HCT116 (cell line): ENCODE data around the gene WDR26. TPM values are rescaled to one million over a fixed set of nuclear protein-coding genes. Genes with fewer than 3 reads are reported as not detected.

Source experiments
- ATAC-seq: fragments of 200-7000 bp; cut with Tn5 transposase; 2 replicates; pipeline ENCODE4 v1.9.1; 2020; ENCODE audit warnings: mild to moderate bottlenecking, moderate library complexity
- BruUV-seq: library from RNA; stranded (reverse); fragments of 400-500 nt; replicated peaks from 2 replicates; lab custom pipeline; 2021; lab: Mats Ljungman, UMichigan
- CTCF ChIA-PET: fragments of 300-600 bp; sonication (Branson Sonifier 250); formaldehyde crosslinking; loops from one replicate; lab custom pipeline; 2021; ENCODE audit warnings: antibody characterized with exemption; lab: Charles Lee
- POLR2A ChIA-PET: fragments of 300-600, 350-600 bp; sonication (Branson Sonifier 250); formaldehyde crosslinking; loops from one replicate; lab custom pipeline; 2021; ENCODE audit warnings: antibody characterized with exemption; lab: Charles Lee
- RAD21 ChIA-PET, 2 experiments: fragments of 300-600 bp; sonication (Branson Sonifier 250); formaldehyde crosslinking; loops; one replicate each; lab custom pipeline; 2023; ENCODE audit warnings: low total read pairs in 2 of 2; ENCODE audit not compliant: uncharacterized antibody in 2 of 2, unreplicated experiment in 2 of 2, low non-redundant PET in 1 of 2; lab: Charles Lee
- DNase-seq: peaks from one replicate; pipeline ENCODE4 v3.0.0-alpha.2; 2010; ENCODE audit warnings: low read depth, low spot score
- H2AFZ ChIP-seq: fragments of 200-600 bp; shearing (Covaris generic), sonication (generic); 2 replicates; pipeline ENCODE4 v1.6.1; 2017; ENCODE audit warnings: low read depth, mixed run types, mixed read lengths, antibody characterized with exemption, low read length; ENCODE audit not compliant: poor library complexity, severe bottlenecking
- H3K27ac ChIP-seq: 2 replicates; pipeline ENCODE4 v1.5.1; 2012; ENCODE audit warnings: low read depth, low read length
- H3K27me3 ChIP-seq: fragments of 200-600 bp; sonication (generic); 2 replicates; pipeline ENCODE4 v1.6.1; 2016; ENCODE audit warnings: mixed run types, low read length, mixed read lengths; ENCODE audit not compliant: insufficient read depth
- H3K36me3 ChIP-seq, 2 experiments: fragments of 200-500 bp in 1 of 2; fragments of 200-600 bp in 1 of 2; sonication (Bioruptor generic) in 1 of 2; sonication (generic) in 1 of 2; 2 replicates each; pipeline versions ENCODE4 v1.5.1 to v1.6.1; 2014 to 2016; ENCODE audit warnings: low read length in 2 of 2, inconsistent platforms in 1 of 2, mixed read lengths in 1 of 2, mixed run types in 1 of 2; ENCODE audit not compliant: insufficient read depth in 2 of 2, control insufficient read depth in 1 of 2
- H3K4me1 ChIP-seq, 2 experiments: fragments of 200-600 bp in 1 of 2; sonication (generic) in 1 of 2; 2 replicates each; pipeline versions ENCODE4 v1.5.1 to v1.6.1; 2012 to 2017; ENCODE audit warnings: low read length in 2 of 2, inconsistent platforms in 1 of 2, mild to moderate bottlenecking in 1 of 2, mixed read lengths in 1 of 2, mixed run types in 1 of 2, moderate library complexity in 1 of 2; ENCODE audit not compliant: insufficient read depth in 2 of 2, control insufficient read depth in 1 of 2
- H3K4me2 ChIP-seq: fragments of 200-600 bp; sonication (generic); 2 replicates; pipeline ENCODE4 v1.6.1; 2017; ENCODE audit warnings: mixed run types, low read length, mixed read lengths
- H3K4me3 ChIP-seq, 2 experiments: fragments of 200-600 bp in 1 of 2; sonication (generic) in 1 of 2; replicated peaks in 1 of 2; 2 replicates each; pipeline ENCODE4 v1.5.1; 2011 to 2016; ENCODE audit warnings: low read length in 2 of 2, control low read depth in 1 of 2, low read depth in 1 of 2, mild to moderate bottlenecking in 1 of 2, mixed read lengths in 1 of 2, mixed run types in 1 of 2
- H3K79me2 ChIP-seq: fragments of 200-600 bp; sonication (generic); 2 replicates; pipeline ENCODE4 v1.6.1; 2017; ENCODE audit warnings: mild to moderate bottlenecking, mixed run types, low read length, moderate library complexity, mixed read lengths; ENCODE audit not compliant: insufficient read depth
- H3K9ac ChIP-seq: fragments of 200-600 bp; sonication (generic); 2 replicates; pipeline ENCODE4 v1.6.1; 2016; ENCODE audit warnings: low read length, mixed read lengths
- H3K9me2 ChIP-seq: fragments of 200-600 bp; sonication (generic), shearing (Covaris generic); 2 replicates; pipeline ENCODE4 v1.6.1; 2017; ENCODE audit warnings: mixed run types, mild to moderate bottlenecking, moderate library complexity; ENCODE audit not compliant: insufficient read depth
- H3K9me3 ChIP-seq, 2 experiments: fragments of 200-500 bp in 1 of 2; fragments of 200-600 bp in 1 of 2; sonication (Bioruptor generic) in 1 of 2; sonication (generic) in 1 of 2; 2 replicates each; pipeline ENCODE4 v1.6.1; 2014 to 2017; ENCODE audit warnings: low read length in 2 of 2, mixed read lengths in 2 of 2, inconsistent platforms in 1 of 2, low read depth in 1 of 2, mild to moderate bottlenecking in 1 of 2, mixed run types in 1 of 2, moderate library complexity in 1 of 2; ENCODE audit not compliant: control insufficient read depth in 1 of 2, insufficient read depth in 1 of 2
- H4K20me1 ChIP-seq: fragments of 200-600 bp; sonication (generic), shearing (Covaris generic); 2 replicates; pipeline ENCODE4 v1.6.1; 2017; ENCODE audit warnings: mixed run types, mild to moderate bottlenecking, moderate library complexity; ENCODE audit not compliant: insufficient read depth
- ATF3 ChIP-seq: IDR thresholded peaks from 2 replicates; pipeline ENCODE4 v1.6.1; 2012
- CBX3 ChIP-seq: IDR thresholded peaks from 2 replicates; pipeline ENCODE4 v1.6.1; 2012; ENCODE audit warnings: low read depth
- CEBPB ChIP-seq: IDR thresholded peaks from 2 replicates; pipeline ENCODE4 v1.6.1; 2012; ENCODE audit warnings: low read depth
- CTCF ChIP-seq, 3 experiments: fragments of 200-600 bp in 1 of 3; sonication (generic) in 1 of 3; IDR thresholded peaks in 2 of 3; conservative IDR thresholded peaks in 1 of 3; 2 replicates each; pipeline ENCODE4 v1.5.1; 2012 to 2017; ENCODE audit warnings: low read depth in 2 of 3, low read length in 2 of 3, antibody characterized with exemption in 1 of 3, borderline replicate concordance in 1 of 3, control low read depth in 1 of 3, mild to moderate bottlenecking in 1 of 3, mixed read lengths in 1 of 3, mixed run types in 1 of 3, moderate library complexity in 1 of 3; ENCODE audit not compliant: insufficient read depth in 1 of 3
- EGR1 ChIP-seq: IDR thresholded peaks from 2 replicates; pipeline ENCODE4 v1.6.1; 2012; ENCODE audit warnings: low read depth
- ELF1 ChIP-seq: IDR thresholded peaks from 2 replicates; pipeline ENCODE4 v1.6.1; 2012; ENCODE audit warnings: low read depth, borderline replicate concordance
- EZH2 ChIP-seq: fragments of 200-600 bp; sonication (generic); IDR thresholded peaks from 2 replicates; pipeline ENCODE4 v1.6.1; 2017; ENCODE audit warnings: antibody characterized with exemption, mixed run types
- EZH2phosphoT487 ChIP-seq: fragments of 200-600 bp; IDR thresholded peaks from 2 replicates; pipeline ENCODE4 v1.6.1; 2018; ENCODE audit warnings: antibody characterized with exemption, borderline replicate concordance
- FOSL1 ChIP-seq: IDR thresholded peaks from 2 replicates; pipeline ENCODE4 v1.6.1; 2012; ENCODE audit warnings: low read depth
- JUND ChIP-seq: IDR thresholded peaks from 2 replicates; pipeline ENCODE4 v1.6.1; 2012
- MAX ChIP-seq: IDR thresholded peaks from 2 replicates; pipeline ENCODE4 v1.6.1; 2012
- POLR2A ChIP-seq: IDR thresholded peaks from 2 replicates; pipeline ENCODE4 v1.7.0; 2011; ENCODE audit warnings: borderline replicate concordance; ENCODE audit not compliant: insufficient read depth, insufficient read length; ENCODE audit errors: extremely low read depth
- POLR2AphosphoS5 ChIP-seq: IDR thresholded peaks from 2 replicates; pipeline ENCODE4 v1.6.1; 2011; ENCODE audit warnings: mild to moderate bottlenecking, low read depth, low read length, moderate library complexity
- RAD21 ChIP-seq: IDR thresholded peaks from 2 replicates; pipeline ENCODE4 v1.6.1; 2012; ENCODE audit warnings: low read depth, mild to moderate bottlenecking
- REST ChIP-seq: IDR thresholded peaks from 2 replicates; pipeline ENCODE4 v1.6.1; 2012; ENCODE audit warnings: low read depth
- SP1 ChIP-seq: IDR thresholded peaks from 2 replicates; pipeline ENCODE4 v1.6.1; 2012; ENCODE audit warnings: low read depth
- YY1 ChIP-seq: IDR thresholded peaks from 2 replicates; pipeline ENCODE4 v1.6.1; 2011; ENCODE audit warnings: low read length, low read depth, moderate library complexity, mild to moderate bottlenecking; ENCODE audit not compliant: insufficient replicate concordance; ENCODE audit errors: extremely low read depth
- ZBTB33 ChIP-seq: IDR thresholded peaks from 2 replicates; pipeline ENCODE4 v1.6.1; 2011; ENCODE audit warnings: mild to moderate bottlenecking, low read length, moderate library complexity; ENCODE audit not compliant: insufficient replicate concordance; ENCODE audit errors: extremely low read depth
- ZFX ChIP-seq: fragments of 450-650 bp; IDR thresholded peaks from 2 replicates; pipeline ENCODE4 v1.6.1; 2017
- ZNF274 ChIP-seq: fragments of 200-500 bp; sonication (Bioruptor generic); IDR thresholded peaks from 2 replicates; pipeline ENCODE4 v1.6.1; 2014; ENCODE audit warnings: mild to moderate bottlenecking, low read depth, low read length, inconsistent platforms
- intact Hi-C: fragments of 100-400 bp; cut with micrococcal nuclease; formaldehyde crosslinking; loops from 2 replicates; pipeline ENCODE4 v1.10.0; 2022
- total RNA-seq: library from RNA; stranded (reverse); gene quantifications from one replicate; pipeline ENCODE4 v1.2.1, GENCODE V29; 2021; ENCODE audit not compliant: unreplicated experiment

The WDR26 gene
- total RNA-seq, 1 experiment from 2014 or later = 57.2 TPM

GRCh38 chr1:224457782-224458144 lies 23.2 kb upstream of the WDR26 start:
- no peaks in the 10 kb centered on the region for H3K9me2 ChIP-seq
- H3K4me1 ChIP-seq = peaks cover 7 to 26% of the 10 kb centered on the region in 2 experiments; a peak in 3 of 4 replicates
- no peak overlapping the region for H3K4me2 ChIP-seq
- no peaks in the 10 kb centered on the region for H3K9me3 ChIP-seq
- RAD21 ChIA-PET = no interaction called here
- H3K79me2 ChIP-seq = no peaks in the 10 kb centered on the region
- no peaks in the 10 kb centered on the region for H4K20me1 ChIP-seq
- no TSS peak for BruUV-seq
- POLR2A ChIA-PET = no interaction called here
- ATAC-seq = no peak
- intact Hi-C loops = loop anchor here (1.0 to 5.0 kb wide), 2 partner anchors 341 to 760 kb away; no protein-coding TSS in a partner anchor
- no peaks in the 10 kb centered on the region for H3K27me3 ChIP-seq
- H3K9ac ChIP-seq = no peak overlapping the region
- no peak for TF ChIP-seq CBX3
- TF ChIP-seq SP1 = no peak
- TF ChIP-seq RAD21 = no peak
- no peak for TF ChIP-seq MAX
- TF ChIP-seq POLR2A = no peak
- no peak for TF ChIP-seq EZH2phosphoT487
- no peak for TF ChIP-seq ZFX
- TF ChIP-seq YY1 = no peak
- TF ChIP-seq JUND = no peak
- TF ChIP-seq EZH2 = no peak
- TF ChIP-seq FOSL1 = no peak
- no peak for TF ChIP-seq POLR2AphosphoS5
- no peak for TF ChIP-seq EGR1
- no peak for TF ChIP-seq ZBTB33
- TF ChIP-seq CTCF (IDR thresholded peaks at IDR 0.05 in 2 of 3, conservative IDR thresholded peaks at IDR 0.05 in 1 of 3; ENCODE audit: borderline replicate concordance in 1 of 3, insufficient read depth in 1 of 3, low read depth in 2 of 3, low read length in 2 of 3) = no peak
- TF ChIP-seq ZNF274 = no peak
- no peak for TF ChIP-seq ATF3
- no peak for TF ChIP-seq REST
- TF ChIP-seq ELF1 = no peak
- TF ChIP-seq CEBPB = no peak
- H3K36me3 ChIP-seq = no peaks in the 10 kb centered on the region
- CTCF ChIA-PET = interaction anchor here (1.1 to 2.6 kb wide), 5 partner anchors 10 to 465 kb away, joined by 3 to 20 read pairs (median 3); no protein-coding TSS in a partner anchor
- no peak overlapping the region for H3K27ac ChIP-seq
- DNase-seq = no peak
- H2AFZ ChIP-seq = no peak overlapping the region
- H3K4me3 ChIP-seq = no peak overlapping the region
